Measurements from ENCODE around the gene GAPDH. TPM values are rescaled to one million over a fixed set of nuclear protein-coding genes. Genes with fewer than 3 reads are reported as not detected.
"Not testable (repeated sequence)": the region's sequence is repeated elsewhere in the genome, so short reads cannot be mapped to it uniquely, and the experiment has no call there.

The GAPDH gene
- total RNA-seq (2014; rRNA removed; shearing (Covaris generic); ENCODE audit: low replicate concordance), result 10,373 and 12,033 TPM in 2 replicates

- in situ Hi-C loops (cut with HindIII; ENCODE audit: low pct_unique_long_range_greater_than_20kb, low sequenced_read_pairs), result no loop called here
- peak; percentile 99 for DNase-seq (ENCODE audit: low read depth)
Observed at GRCh38 chr12:6533923-6534694, at the start of gene GAPDH. TSS of gene GAPDH (plus strand) at chr12:6534517. CDS start at chr12:6534833, 316 bp downstream.

- DNase-seq (ENCODE audit: low read depth), result no peak
- in situ Hi-C loops (cut with HindIII; ENCODE audit: low pct_unique_long_range_greater_than_20kb, low sequenced_read_pairs), result no loop called here
Observed at GRCh38 chr12:6488240-6488639, 46.1 kb upstream of the GAPDH start.

- no peak for DNase-seq (ENCODE audit: low read depth)
- in situ Hi-C loops (cut with HindIII; ENCODE audit: low pct_unique_long_range_greater_than_20kb, low sequenced_read_pairs), result no loop called here
Observed at GRCh38 chr12:6489449-6489848, 44.9 kb upstream of the GAPDH start.

GRCh38 chr12:6490673-6491072 lies 43.6 kb upstream of the GAPDH start:
- in situ Hi-C loops (cut with HindIII; ENCODE audit: low pct_unique_long_range_greater_than_20kb, low sequenced_read_pairs), result not testable (repeated sequence)

GRCh38 chr12:6492838-6493496 lies 41.4 kb upstream of the GAPDH start, which contains the start of gene MRPL51:
TSS of gene MRPL51 (minus strand) at chr12:6493262. CDS start at chr12:6493136, 126 bp downstream.
- DNase-seq (ENCODE audit: low read depth), result peak; percentile 91
- in situ Hi-C loops (cut with HindIII; ENCODE audit: low pct_unique_long_range_greater_than_20kb, low sequenced_read_pairs), result no loop called here

More at GRCh38 chr12:6490673-6491072, 43.6 kb upstream of the GAPDH start:
- not testable (repeated sequence) for DNase-seq (ENCODE audit: low read depth)

- DNase-seq (ENCODE audit: low read depth), result peak; percentile 98
- in situ Hi-C loops (cut with HindIII; ENCODE audit: low pct_unique_long_range_greater_than_20kb, low sequenced_read_pairs), result no loop called here
Observed at GRCh38 chr12:6493497-6494257, 40.6 kb upstream of the GAPDH start, which contains the start of gene NCAPD2. TSS of gene NCAPD2 (plus strand) at chr12:6494102. CDS start at chr12:6495099, 997 bp downstream.

- in situ Hi-C loops (cut with HindIII; ENCODE audit: low pct_unique_long_range_greater_than_20kb, low sequenced_read_pairs), result no loop called here
- DNase-seq (ENCODE audit: low read depth), result no peak
Observed at GRCh38 chr12:6494258-6494743, 40.0 kb upstream of the GAPDH start.

GRCh38 chr12:6494968-6495367 lies 39.3 kb upstream of the GAPDH start:
- in situ Hi-C loops (cut with HindIII; ENCODE audit: low pct_unique_long_range_greater_than_20kb, low sequenced_read_pairs), result no loop called here
- no peak for DNase-seq (ENCODE audit: low read depth)

- DNase-seq (ENCODE audit: low read depth); in situ Hi-C loops (cut with HindIII; ENCODE audit: low pct_unique_long_range_greater_than_20kb, low sequenced_read_pairs): not testable (repeated sequence)
Observed at GRCh38 chr12:6497291-6497690, 37.0 kb upstream of the GAPDH start.

- in situ Hi-C loops (cut with HindIII; ENCODE audit: low pct_unique_long_range_greater_than_20kb, low sequenced_read_pairs), result no loop called here
- DNase-seq (ENCODE audit: low read depth), result no peak
Observed at GRCh38 chr12:6500466-6500865, 33.9 kb upstream of the GAPDH start.

- in situ Hi-C loops (cut with HindIII; ENCODE audit: low pct_unique_long_range_greater_than_20kb, low sequenced_read_pairs), result no loop called here
- peak; percentile 23 for DNase-seq (ENCODE audit: low read depth)
Observed at GRCh38 chr12:6507102-6507998, 27.0 kb upstream of the GAPDH start.

GRCh38 chr12:6508087-6508486 lies 26.2 kb upstream of the GAPDH start:
- in situ Hi-C loops (cut with HindIII; ENCODE audit: low pct_unique_long_range_greater_than_20kb, low sequenced_read_pairs), result no loop called here

GRCh38 chr12:6520186-6520585 lies 14.1 kb upstream of the GAPDH start:
- in situ Hi-C loops (cut with HindIII; ENCODE audit: low pct_unique_long_range_greater_than_20kb, low sequenced_read_pairs), result no loop called here
- no peak for DNase-seq (ENCODE audit: low read depth)

More at GRCh38 chr12:6508087-6508486, 26.2 kb upstream of the GAPDH start:
- no peak for DNase-seq (ENCODE audit: low read depth)

- in situ Hi-C loops (cut with HindIII; ENCODE audit: low pct_unique_long_range_greater_than_20kb, low sequenced_read_pairs), result no loop called here
- no peak for DNase-seq (ENCODE audit: low read depth)
Observed at GRCh38 chr12:6522193-6522592, 12.1 kb upstream of the GAPDH start.

GRCh38 chr12:6523708-6524107 lies 10.6 kb upstream of the GAPDH start:
- in situ Hi-C loops (cut with HindIII; ENCODE audit: low pct_unique_long_range_greater_than_20kb, low sequenced_read_pairs), result no loop called here
- no peak for DNase-seq (ENCODE audit: low read depth)

GRCh38 chr12:6524648-6525047 lies 9.7 kb upstream of the GAPDH start:
- in situ Hi-C loops (cut with HindIII; ENCODE audit: low pct_unique_long_range_greater_than_20kb, low sequenced_read_pairs), result no loop called here

GRCh38 chr12:6526201-6526600 lies 8.1 kb upstream of the GAPDH start:
- no peak for DNase-seq (ENCODE audit: low read depth)
- in situ Hi-C loops (cut with HindIII; ENCODE audit: low pct_unique_long_range_greater_than_20kb, low sequenced_read_pairs), result no loop called here

More at GRCh38 chr12:6524648-6525047, 9.7 kb upstream of the GAPDH start:
- DNase-seq (ENCODE audit: low read depth), result no peak

All from Caki2 (cell line).